Aorta (tissue), 5 donors: ENCODE measurements around the gene GPALPP1. TPM values are rescaled to one million over a fixed set of nuclear protein-coding genes. Genes with fewer than 3 reads are reported as not detected.

ENCODE experiments used
- ATAC-seq: fragments of 200-7000 bp; cut with Tn5 transposase; one replicate; pipeline ENCODE4 v1.9.1; 2022; ENCODE audit warnings: moderate library complexity; ENCODE audit not compliant: low FRiP score
- DNase-seq, 2 donors: peaks; one replicate each; pipeline ENCODE4 v3.0.0-alpha.2; 2020
- H3K27ac ChIP-seq, 2 donors: one replicate each; pipeline ENCODE4 v1.5.1; 2013; ENCODE audit warnings: low read length in 2 of 2, mild to moderate bottlenecking in 2 of 2, moderate library complexity in 2 of 2, control low read depth in 1 of 2, inconsistent platforms in 1 of 2, low read depth in 1 of 2
- H3K27me3 ChIP-seq, 2 donors: one replicate each; pipeline ENCODE4 v1.6.1; 2013; ENCODE audit warnings: control low read depth in 1 of 2, low read length in 1 of 2, mild to moderate bottlenecking in 1 of 2, moderate library complexity in 1 of 2; ENCODE audit not compliant: insufficient read depth in 2 of 2, control insufficient read depth in 1 of 2
- H3K36me3 ChIP-seq, 2 donors: one replicate each; pipeline ENCODE4 v1.6.1; 2013; ENCODE audit warnings: control low read depth in 1 of 2, low read length in 1 of 2, mild to moderate bottlenecking in 1 of 2; ENCODE audit not compliant: insufficient read depth in 2 of 2, control insufficient read depth in 1 of 2
- H3K4me1 ChIP-seq, 2 donors: one replicate each; pipeline ENCODE4 v1.6.1; 2013; ENCODE audit warnings: low read length in 2 of 2, control low read depth in 1 of 2, mild to moderate bottlenecking in 1 of 2, moderate library complexity in 1 of 2; ENCODE audit not compliant: insufficient read depth in 2 of 2, control insufficient read depth in 1 of 2
- H3K4me3 ChIP-seq, 2 donors: one replicate each; pipeline ENCODE4 v1.5.1; 2013; ENCODE audit warnings: low read length in 2 of 2, control low read depth in 1 of 2, mild to moderate bottlenecking in 1 of 2
- H3K9me3 ChIP-seq: one replicate; pipeline ENCODE4 v1.6.1; 2013; ENCODE audit warnings: mild to moderate bottlenecking, low read length; ENCODE audit not compliant: control insufficient read depth
- WGBS, 2 donors: extraction: QIAGEN DNeasy Blood & Tissue Kit; methylation state at CpG; one replicate each; pipeline ENCODE4 v1.1.7; 2013; 5-methylcytosine and 5-hydroxymethylcytosine counted together
- intact Hi-C, 2 donors: fragments of 100-400 bp; cut with DNase I; formaldehyde crosslinking; loops; one replicate each; pipeline versions ENCODE4 v1.14.2 to v1.15.0; 2022
- polyA plus RNA-seq, 2 donors: library from polyadenylated mRNA; stranded (reverse); fragments of 200-250 nt; gene quantifications; one replicate each; pipeline ENCODE4 v1.2.3, GENCODE V29; 2013
- total RNA-seq, 2 donors: library from RNA; stranded (reverse); fragmentation: NEBNext Ultra II Directional; extraction: Animal tissue kit (Norgen Biotek cat#: 25700); gene quantifications; one replicate each; pipeline ENCODE4 v1.2.1, GENCODE V29; 2021
- donor health status: healthy with polysubstance abuse.
- donor health status: Bipolar disorder and iron deficiency.
- donor health status: DM: no; HTN: no; CAD: no.
- donor health status: DM: no; HTN: no; CAD: no.
- donor health status: DM: yes; HTN: yes; CAD: no.

GPALPP1 gene
- total and polyA plus RNA-seq, 4 donors, result 4.8 to 28.5 (median 18.2) TPM

GRCh38 chr13:44968434-44968815 lies 20.9 kb upstream of the GPALPP1 start:
- intact Hi-C loops, result loop anchor here in 1 of 2 donors (5.0 kb wide), 1 partner anchor 46 kb away; no protein-coding TSS in a partner anchor
- Histone ChIP-seq H3K4me1 (peaks cover 0 to 2% of the 10 kb centered on the region in 2 donors), H3K27ac (no peak overlapping the region), H3K9me3 (no peaks in the 10 kb centered on the region), H3K36me3 (peaks cover 0 to 2% of the 10 kb centered on the region in 2 donors), H3K4me3 (no peak overlapping the region), H3K27me3 (no peaks in the 10 kb centered on the region)
- no peak for ATAC-seq
- no peak for DNase-seq
- WGBS, 2 donors, result 74 to 75% methylated on average over 3 of the region's 3 CpGs

- intact Hi-C loops, result loop anchor here (5.0 to 10.0 kb wide), 6 partner anchors 48 to 1065 kb away; partner anchors contain the start of gene TSC22D1 (in 1 of the 2)
- H3K4me3 ChIP-seq, result no peak overlapping the region
- ATAC-seq (peak; percentile 73), DNase-seq (no peak)
- WGBS, 2 donors, result 22 to 28% methylated on average over 4 of the region's 4 CpGs
- H3K36me3 ChIP-seq, result peaks cover 0 to 2% of the 10 kb centered on the region in 2 donors
- H3K27me3 ChIP-seq, result no peaks in the 10 kb centered on the region
- H3K27ac ChIP-seq, result no peak overlapping the region
- H3K4me1 ChIP-seq, result peaks cover 0 to 2% of the 10 kb centered on the region in 2 donors
- no peaks in the 10 kb centered on the region for H3K9me3 ChIP-seq
These were observed 19.5 kb upstream of the GPALPP1 start for GRCh38 chr13:44969551-44970484.

DNA sequence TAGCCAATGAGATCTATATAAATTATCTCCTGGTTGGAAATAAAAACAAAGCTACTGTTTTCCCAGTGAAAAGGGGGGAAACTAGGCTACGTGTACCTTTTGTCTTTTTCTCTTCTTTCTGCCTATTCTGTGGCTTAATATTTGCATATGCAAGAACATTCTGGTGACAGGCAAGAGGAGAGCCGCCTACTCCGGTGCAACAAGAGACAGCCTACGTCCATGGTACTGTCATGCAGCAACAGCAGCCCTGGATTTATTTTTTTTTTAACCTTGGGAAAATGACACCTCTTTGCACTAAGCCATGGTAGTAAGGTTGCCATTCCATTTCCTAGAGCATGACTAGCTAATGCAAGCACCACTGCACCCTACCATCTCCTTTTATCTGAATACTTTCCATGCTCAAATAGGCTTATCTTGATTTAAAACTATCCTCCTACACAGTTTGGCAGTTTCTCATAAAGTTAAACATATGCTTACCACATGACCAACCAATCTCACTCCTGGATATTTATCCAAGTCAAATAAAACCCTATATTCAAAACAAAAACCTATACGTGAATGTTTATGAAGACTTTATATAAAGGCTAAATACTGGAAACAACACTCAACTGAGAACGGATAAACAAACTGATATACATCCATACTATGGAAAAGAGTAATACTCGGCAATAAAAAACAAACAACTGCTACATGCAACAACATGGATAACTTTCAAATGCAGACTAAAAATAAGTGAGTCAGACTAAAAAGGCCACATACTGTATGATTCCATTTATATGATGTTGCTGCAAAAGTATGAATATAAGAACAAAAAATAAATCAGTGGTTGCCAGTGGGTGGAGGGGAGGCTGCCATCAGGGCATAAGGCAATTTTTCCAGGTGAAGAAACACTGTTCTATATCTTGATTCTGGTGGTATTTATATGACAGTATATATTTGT lies 17.4 kb upstream of the GPALPP1 start:
- Histone ChIP-seq H3K27ac (no peak overlapping the region), H3K27me3 (no peaks in the 10 kb centered on the region), H3K9me3 (no peaks in the 10 kb centered on the region), H3K4me1 (peaks cover 0 to 2% of the 10 kb centered on the region in 2 donors), H3K4me3 (no peak overlapping the region), H3K36me3 (no peaks in the 10 kb centered on the region)
- ATAC-seq, result no peak
- no peak for DNase-seq
- intact Hi-C loops, result loop anchor here (5.0 to 10.0 kb wide), 5 partner anchors 55 to 1067 kb away; partner anchors contain the start of gene TSC22D1 (in 1 of the 2)
- WGBS, 2 donors, result 62 to 66% methylated on average over 7 of the region's 7 CpGs

- Histone ChIP-seq H3K9me3 (no peaks in the 10 kb centered on the region), H3K4me1 (no peaks in the 10 kb centered on the region), H3K27ac (no peak overlapping the region), H3K27me3 (no peaks in the 10 kb centered on the region), H3K4me3 (no peak overlapping the region), H3K36me3 (no peaks in the 10 kb centered on the region)
- intact Hi-C loops, result loop anchor here (5.0 to 10.0 kb wide), 5 partner anchors 56 to 1068 kb away; partner anchors contain the start of gene TSC22D1 (in 1 of the 2)
- 1 to 2% methylated on average over 3 of the region's 3 CpGs for WGBS, 2 donors
- DNase-seq (no peak), ATAC-seq (no peak)
These were observed 16.3 kb upstream of the GPALPP1 start for GRCh38 chr13:44972956-44973581.

DNA sequence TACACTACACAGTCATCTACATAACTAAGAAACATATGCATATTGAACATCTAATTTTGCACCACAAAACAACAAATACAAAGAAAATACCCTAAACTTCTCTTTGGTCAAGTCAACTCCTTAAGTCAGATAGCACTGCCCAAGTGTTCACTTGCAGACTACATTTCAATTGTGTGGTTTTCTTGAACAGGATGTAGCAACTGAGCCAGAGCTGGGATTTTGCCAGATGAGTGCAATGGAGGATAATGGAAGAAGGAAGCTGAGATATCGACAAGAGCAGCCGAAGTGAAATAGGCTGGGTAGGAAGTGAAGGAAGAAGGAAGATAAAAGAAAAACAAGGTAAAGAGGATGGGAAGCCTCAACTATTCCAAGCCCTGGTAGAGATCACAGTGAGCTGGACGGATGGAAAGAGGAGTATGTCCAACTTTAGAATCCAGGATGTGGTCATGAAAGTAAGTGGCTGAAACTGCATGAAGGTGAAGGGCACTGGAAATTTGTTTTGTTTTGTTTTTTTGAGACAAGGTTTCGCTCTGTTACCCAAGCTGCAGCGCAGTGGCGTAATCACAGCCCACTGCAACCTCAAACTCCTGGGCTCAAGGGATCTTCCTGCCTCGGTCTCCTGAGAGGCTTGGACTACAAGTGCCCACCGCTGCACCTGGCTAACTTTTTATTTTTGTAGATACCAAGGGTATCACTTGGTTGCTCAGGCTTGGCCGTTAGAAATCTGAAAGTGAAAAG lies 15.1 kb upstream of the GPALPP1 start:
- H3K9me3 ChIP-seq, result no peaks in the 10 kb centered on the region
- H3K27ac ChIP-seq, result no peak overlapping the region
- H3K4me3 ChIP-seq, result no peak overlapping the region
- no peaks in the 10 kb centered on the region for H3K27me3 ChIP-seq
- H3K36me3 ChIP-seq, result no peaks in the 10 kb centered on the region
- H3K4me1 ChIP-seq, result no peaks in the 10 kb centered on the region
- peak in 1 of 2 donors; percentile 70 for DNase-seq
- WGBS, 2 donors, result 75 to 78% methylated on average over 9 of the region's 9 CpGs
- ATAC-seq, result no peak
- intact Hi-C loops, result loop anchor here (5.0 to 10.0 kb wide), 5 partner anchors 57 to 1069 kb away; partner anchors contain the start of gene TSC22D1 (in 1 of the 2)

- H3K9me3 ChIP-seq, result no peaks in the 10 kb centered on the region
- ATAC-seq (no peak), DNase-seq (no peak)
- H3K4me1 ChIP-seq, result no peaks in the 10 kb centered on the region
- H3K4me3 ChIP-seq, result no peak overlapping the region
- H3K27me3 ChIP-seq, result no peaks in the 10 kb centered on the region
- no peak overlapping the region for H3K27ac ChIP-seq
- 78 to 86% methylated on average over 3 of the region's 3 CpGs for WGBS, 2 donors
- H3K36me3 ChIP-seq, result no peaks in the 10 kb centered on the region
- intact Hi-C loops, result loop anchor here in 1 of 2 donors (10.0 kb wide), 1 partner anchor 1071 kb away; no protein-coding TSS in a partner anchor
These were observed 13.1 kb upstream of the GPALPP1 start for GRCh38 chr13:44976196-44976595.

DNA sequence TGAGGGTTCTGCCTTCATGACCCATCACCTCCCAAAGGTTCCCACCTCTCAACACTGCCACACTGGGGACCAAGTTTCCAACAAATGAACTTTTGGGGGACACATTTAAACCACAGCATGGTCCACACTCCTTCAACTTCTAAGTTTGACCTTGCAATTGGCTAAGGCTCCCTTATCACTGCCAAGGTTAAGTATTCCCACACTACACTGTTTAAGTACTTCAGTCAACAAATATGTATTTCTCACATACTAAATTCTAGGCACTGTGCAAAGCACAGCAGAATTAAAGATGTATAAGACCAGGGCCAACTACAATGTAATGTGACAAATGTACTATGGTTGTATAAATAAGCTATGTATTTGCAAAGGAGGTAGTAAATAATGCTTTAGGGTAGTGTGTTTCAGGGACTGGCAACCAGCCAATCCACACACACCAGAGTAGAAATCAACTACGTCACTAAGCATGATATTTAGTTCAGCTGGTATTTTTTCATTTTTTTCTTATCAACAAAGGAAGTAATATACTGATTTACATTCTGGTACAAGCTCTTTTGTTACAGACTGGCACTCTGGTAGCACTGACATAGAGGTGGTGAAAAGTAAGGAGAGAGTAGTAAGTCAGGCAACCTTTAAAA lies 12.3 kb upstream of the GPALPP1 start:
- H3K4me3 ChIP-seq, result no peak overlapping the region
- no peaks in the 10 kb centered on the region for H3K27me3 ChIP-seq
- WGBS, 2 donors, result 19 to 23% methylated on average over 1 of the region's 1 CpG
- H3K9me3 ChIP-seq, result no peaks in the 10 kb centered on the region
- intact Hi-C loops, result loop anchor here in 1 of 2 donors (10.0 kb wide), 1 partner anchor 1072 kb away; no protein-coding TSS in a partner anchor
- DNase-seq, result no peak
- H3K36me3 ChIP-seq, result no peaks in the 10 kb centered on the region
- no peak overlapping the region for H3K27ac ChIP-seq
- H3K4me1 ChIP-seq, result no peaks in the 10 kb centered on the region
- ATAC-seq, result no peak
